Glutamatergic neuron (in vitro differentiated cells): ENCODE results near the gene TGFBR3. TPM values are rescaled to one million over a fixed set of nuclear protein-coding genes. Genes with fewer than 3 reads are reported as not detected.

Experiments used
- DNase-seq: peaks from one replicate; pipeline ENCODE4 v3.0.0; 2022
- H3K27ac Mint-ChIP-seq: one replicate; pipeline ENCODE4 v1.8.0; 2020; ENCODE audit warnings: mild to moderate bottlenecking, mixed read lengths, inconsistent platforms; ENCODE audit not compliant: unreplicated experiment
- H3K27me3 Mint-ChIP-seq: one replicate; pipeline ENCODE4 v1.8.0; 2020; ENCODE audit warnings: mild to moderate bottlenecking, moderate library complexity, mixed read lengths, inconsistent platforms; ENCODE audit not compliant: unreplicated experiment
- H3K36me3 Mint-ChIP-seq: one replicate; pipeline ENCODE4 v1.8.0; 2020; ENCODE audit warnings: mild to moderate bottlenecking, mixed read lengths, inconsistent platforms; ENCODE audit not compliant: unreplicated experiment
- H3K4me1 Mint-ChIP-seq: one replicate; pipeline ENCODE4 v1.8.0; 2020; ENCODE audit warnings: mild to moderate bottlenecking, low read depth, mixed read lengths, inconsistent platforms; ENCODE audit not compliant: unreplicated experiment
- H3K4me3 Mint-ChIP-seq: one replicate; pipeline ENCODE4 v1.8.0; 2020; ENCODE audit warnings: mild to moderate bottlenecking, mixed read lengths, inconsistent platforms; ENCODE audit not compliant: unreplicated experiment
- H3K9me3 Mint-ChIP-seq: one replicate; pipeline ENCODE4 v1.8.0; 2020; ENCODE audit warnings: mild to moderate bottlenecking, moderate library complexity, mixed read lengths, inconsistent platforms; ENCODE audit not compliant: unreplicated experiment
- total RNA-seq: library from RNA; stranded (reverse); fragmentation: NEBNext Ultra II Directional; extraction: Animal tissue kit (Norgen Biotek cat#: 25700); gene quantifications from one replicate; pipeline ENCODE4 v1.2.1, GENCODE V29; 2021; ENCODE audit not compliant: unreplicated experiment
- TF ChIP-seq, protein P1 (sequence below): fragments of 200-600 bp; sonication (generic); IDR thresholded peaks from one replicate; pipeline ENCODE4 v1.5.0; 2021; ENCODE audit not compliant: partially characterized antibody, unreplicated experiment

TGFBR3 gene
- total RNA-seq, 1 donor from 2014 or later, result 0.98 TPM

DNA sequence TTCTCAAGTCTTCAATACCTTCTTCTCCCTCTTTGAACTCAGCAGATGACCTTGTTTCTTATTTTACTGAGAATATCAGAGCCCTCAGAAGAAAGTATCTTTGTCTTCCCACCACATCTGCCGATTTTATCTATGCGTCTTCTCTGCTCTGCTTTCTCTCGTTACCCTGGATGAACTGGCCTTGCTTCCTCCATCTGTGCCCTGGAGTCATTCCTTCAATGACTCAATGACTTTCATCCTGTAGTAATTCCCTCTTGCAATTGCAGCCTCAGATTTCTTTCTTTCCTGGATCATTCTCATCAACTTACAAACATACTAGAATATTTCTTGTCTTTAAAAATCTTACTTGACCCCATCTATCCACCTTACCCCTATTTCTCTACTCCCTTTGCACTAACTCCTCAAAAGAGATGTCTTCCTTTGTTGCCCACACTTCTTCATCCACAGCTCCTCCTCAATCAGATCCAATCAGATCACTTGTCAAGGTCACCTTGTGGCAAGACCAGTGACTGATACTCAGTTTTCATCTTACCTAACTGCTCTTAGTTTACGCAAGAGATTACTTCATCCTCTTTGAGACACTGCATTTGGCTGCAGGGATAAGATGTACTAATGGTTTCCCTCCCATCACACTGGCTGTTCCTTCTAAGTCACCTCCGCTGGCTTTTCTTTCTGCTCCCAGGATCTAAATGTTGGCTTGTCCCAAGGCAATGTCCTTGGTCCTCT is 8.2 kb upstream of the TGFBR3 start:
- no peaks in the 10 kb centered on the region for H3K4me1 Mint-ChIP-seq
- H3K4me3 Mint-ChIP-seq, result no peak overlapping the region
- TF ChIP-seq, protein P1, sequence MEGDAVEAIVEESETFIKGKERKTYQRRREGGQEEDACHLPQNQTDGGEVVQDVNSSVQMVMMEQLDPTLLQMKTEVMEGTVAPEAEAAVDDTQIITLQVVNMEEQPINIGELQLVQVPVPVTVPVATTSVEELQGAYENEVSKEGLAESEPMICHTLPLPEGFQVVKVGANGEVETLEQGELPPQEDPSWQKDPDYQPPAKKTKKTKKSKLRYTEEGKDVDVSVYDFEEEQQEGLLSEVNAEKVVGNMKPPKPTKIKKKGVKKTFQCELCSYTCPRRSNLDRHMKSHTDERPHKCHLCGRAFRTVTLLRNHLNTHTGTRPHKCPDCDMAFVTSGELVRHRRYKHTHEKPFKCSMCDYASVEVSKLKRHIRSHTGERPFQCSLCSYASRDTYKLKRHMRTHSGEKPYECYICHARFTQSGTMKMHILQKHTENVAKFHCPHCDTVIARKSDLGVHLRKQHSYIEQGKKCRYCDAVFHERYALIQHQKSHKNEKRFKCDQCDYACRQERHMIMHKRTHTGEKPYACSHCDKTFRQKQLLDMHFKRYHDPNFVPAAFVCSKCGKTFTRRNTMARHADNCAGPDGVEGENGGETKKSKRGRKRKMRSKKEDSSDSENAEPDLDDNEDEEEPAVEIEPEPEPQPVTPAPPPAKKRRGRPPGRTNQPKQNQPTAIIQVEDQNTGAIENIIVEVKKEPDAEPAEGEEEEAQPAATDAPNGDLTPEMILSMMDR, result no peak
- no peaks in the 10 kb centered on the region for H3K36me3 Mint-ChIP-seq
- H3K27ac Mint-ChIP-seq, result no peak overlapping the region
- H3K9me3 Mint-ChIP-seq, result peaks cover 3% of the 10 kb centered on the region
- no peak for DNase-seq
- H3K27me3 Mint-ChIP-seq, result peaks cover 4% of the 10 kb centered on the region

DNA sequence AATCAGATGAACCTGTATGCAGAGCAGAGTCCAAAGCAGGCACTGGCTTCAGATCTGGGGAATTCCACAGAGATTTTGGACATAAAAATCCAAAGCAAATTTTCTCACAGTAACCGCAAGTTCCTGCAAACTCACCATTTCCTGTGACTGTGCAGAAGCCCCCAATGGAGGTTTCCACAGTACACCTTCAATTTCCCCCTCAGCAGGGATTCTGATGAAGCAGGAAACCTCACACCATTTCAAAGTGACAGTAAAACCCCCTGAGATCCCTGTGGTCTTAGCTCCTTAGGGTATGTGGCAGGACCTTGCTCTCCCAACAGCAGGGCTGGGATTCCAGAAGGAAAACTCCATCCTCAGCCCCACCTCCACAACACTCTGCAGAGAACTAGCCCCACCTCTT is 6.0 kb upstream of the TGFBR3 start:
- Mint-ChIP-seq H3K27me3 (peaks cover 4% of the 10 kb centered on the region), H3K36me3 (no peaks in the 10 kb centered on the region), H3K9me3 (peaks cover 6% of the 10 kb centered on the region), H3K4me1 (no peaks in the 10 kb centered on the region), H3K4me3 (no peak overlapping the region), H3K27ac (no peak overlapping the region)
- TF ChIP-seq, protein P1, result no peak
- no peak for DNase-seq

DNA sequence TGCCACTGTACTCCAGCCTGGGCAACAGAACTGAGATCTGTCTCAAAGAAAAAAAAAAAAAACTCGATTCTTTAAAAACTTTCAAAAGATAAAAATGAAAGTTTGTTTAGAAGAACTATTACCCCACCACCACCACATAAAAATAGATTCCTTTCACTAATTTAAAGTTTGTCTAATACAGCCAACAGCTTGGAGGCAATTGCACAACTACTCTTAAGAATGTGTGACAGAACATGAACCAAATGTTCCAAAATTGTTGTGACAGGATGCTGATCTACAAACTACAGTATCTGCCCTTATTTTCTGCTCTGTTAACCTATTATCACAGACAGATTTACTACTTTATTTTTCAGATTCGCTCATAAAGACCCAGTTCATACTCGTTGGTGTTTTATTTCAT is 5.5 kb upstream of the TGFBR3 start:
- H3K27ac Mint-ChIP-seq, result no peak overlapping the region
- no peak for DNase-seq
- peaks cover 6% of the 10 kb centered on the region for H3K9me3 Mint-ChIP-seq
- H3K4me3 Mint-ChIP-seq, result no peak overlapping the region
- H3K36me3 Mint-ChIP-seq, result no peaks in the 10 kb centered on the region
- H3K4me1 Mint-ChIP-seq, result no peaks in the 10 kb centered on the region
- peaks cover 8% of the 10 kb centered on the region for H3K27me3 Mint-ChIP-seq
- TF ChIP-seq, protein P1, result no peak

DNA sequence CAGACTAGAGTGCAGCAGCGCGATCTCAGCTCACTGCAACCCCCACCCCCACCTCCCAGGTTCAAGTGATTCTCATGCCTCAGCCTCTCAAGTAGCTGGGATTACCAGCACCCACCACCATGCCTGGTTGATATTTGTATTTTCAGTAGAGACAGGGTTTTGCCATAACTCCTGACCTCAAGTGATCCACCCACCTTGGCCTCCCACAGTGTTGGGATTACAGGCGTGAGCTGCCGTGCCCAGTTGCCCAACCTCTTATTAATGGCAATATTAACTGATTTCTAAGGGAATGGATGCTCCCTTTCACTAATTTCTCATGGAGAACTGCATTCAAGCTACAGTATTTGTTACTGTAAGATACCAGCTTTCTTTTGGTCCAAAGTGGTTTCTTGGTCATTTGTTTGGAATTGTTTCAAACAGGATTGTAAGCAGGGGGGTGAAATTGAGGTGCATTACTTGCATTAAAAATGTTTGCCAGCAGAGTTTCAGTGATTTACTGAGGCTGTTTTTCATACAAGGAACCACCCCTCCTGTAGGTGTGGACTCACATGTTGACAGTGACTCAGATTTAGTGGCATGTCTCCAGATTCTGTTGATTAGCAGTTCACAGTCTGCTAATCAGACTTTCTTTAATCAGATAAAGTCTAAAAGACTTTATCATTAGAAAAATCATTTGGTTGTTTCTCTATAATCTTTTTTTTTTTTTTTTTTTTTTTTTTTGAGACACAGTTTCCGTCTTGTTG is 3.9 kb upstream of the TGFBR3 start:
- Mint-ChIP-seq H3K4me3 (no peak overlapping the region), H3K9me3 (peaks cover 4% of the 10 kb centered on the region)

More for the DNA sequence above, 3.9 kb upstream of the TGFBR3 start:
- Mint-ChIP-seq H3K27me3 (peaks cover 5% of the 10 kb centered on the region), H3K4me1 (peaks cover under 1% of the 10 kb centered on the region), H3K36me3 (no peaks in the 10 kb centered on the region), H3K27ac (no peak overlapping the region)
- TF ChIP-seq, protein P1, result no peak
- no peak for DNase-seq
